Measurements from ENCODE around the gene PBRM1. TPM values are rescaled to one million over a fixed set of nuclear protein-coding genes. Genes with fewer than 3 reads are reported as not detected.
A peak's percentile ranks its signal among the peaks of the same experiment; 100 is the strongest.

PBRM1 gene
- total and polyA plus RNA-seq, 2 of the 13 experiments (the other 11 are each of a cell fraction or from before 2014, with no cell fraction given) = 10.9 to 33.2 TPM

DNA sequence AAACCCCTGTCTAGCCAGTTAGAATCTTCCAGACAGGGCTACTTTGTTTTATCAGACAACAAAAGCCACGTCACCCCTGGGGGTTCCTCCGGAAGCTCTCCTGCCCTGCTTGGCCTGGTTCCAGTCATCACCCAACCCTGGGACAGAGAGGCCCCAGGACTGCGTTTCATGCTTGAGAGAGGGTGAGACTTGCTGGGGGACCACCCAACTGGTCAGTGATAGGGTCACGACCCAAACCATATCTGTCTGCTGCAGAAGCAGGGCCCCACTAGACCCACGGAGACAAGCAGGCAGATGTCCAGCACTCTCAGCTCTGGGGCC, 153.2 kb downstream of the PBRM1 start (continued):
- TF ChIP-seq, protein P1, sequence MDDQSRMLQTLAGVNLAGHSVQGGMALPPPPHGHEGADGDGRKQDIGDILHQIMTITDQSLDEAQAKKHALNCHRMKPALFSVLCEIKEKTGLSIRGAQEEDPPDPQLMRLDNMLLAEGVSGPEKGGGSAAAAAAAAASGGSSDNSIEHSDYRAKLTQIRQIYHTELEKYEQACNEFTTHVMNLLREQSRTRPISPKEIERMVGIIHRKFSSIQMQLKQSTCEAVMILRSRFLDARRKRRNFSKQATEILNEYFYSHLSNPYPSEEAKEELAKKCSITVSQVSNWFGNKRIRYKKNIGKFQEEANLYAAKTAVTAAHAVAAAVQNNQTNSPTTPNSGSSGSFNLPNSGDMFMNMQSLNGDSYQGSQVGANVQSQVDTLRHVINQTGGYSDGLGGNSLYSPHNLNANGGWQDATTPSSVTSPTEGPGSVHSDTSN (CRISPR knock-in tag; IDR thresholded peaks at IDR 0.05; ENCODE audit: borderline replicate concordance) = no peak
- no peak; the same call in 1 of the 2 replicates for TF ChIP-seq ZNF598 (CRISPR knock-in tag; IDR thresholded peaks at IDR 0.05; ENCODE audit: borderline replicate concordance)
- TF ChIP-seq ATF7 (IDR thresholded peaks at IDR 0.05) = no peak
- no peak for TF ChIP-seq ATF7 (CRISPR knock-in tag; IDR thresholded peaks at IDR 0.05)
- TF ChIP-seq ZFY (CRISPR knock-in tag; IDR thresholded peaks at IDR 0.05) = peak; percentile 7; the same call in 1 of the 2 replicates
- TF ChIP-seq, protein P2, sequence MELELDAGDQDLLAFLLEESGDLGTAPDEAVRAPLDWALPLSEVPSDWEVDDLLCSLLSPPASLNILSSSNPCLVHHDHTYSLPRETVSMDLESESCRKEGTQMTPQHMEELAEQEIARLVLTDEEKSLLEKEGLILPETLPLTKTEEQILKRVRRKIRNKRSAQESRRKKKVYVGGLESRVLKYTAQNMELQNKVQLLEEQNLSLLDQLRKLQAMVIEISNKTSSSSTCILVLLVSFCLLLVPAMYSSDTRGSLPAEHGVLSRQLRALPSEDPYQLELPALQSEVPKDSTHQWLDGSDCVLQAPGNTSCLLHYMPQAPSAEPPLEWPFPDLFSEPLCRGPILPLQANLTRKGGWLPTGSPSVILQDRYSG (CRISPR knock-in tag; IDR thresholded peaks at IDR 0.05) = no peak
- no peak for TF ChIP-seq SNAI1 (CRISPR knock-in tag; IDR thresholded peaks at IDR 0.05; ENCODE audit: borderline replicate concordance)
- TF ChIP-seq ZC3H4 (CRISPR knock-in tag; IDR thresholded peaks at IDR 0.05; ENCODE audit: borderline replicate concordance) = 0 out of 2 replicates have a peak, but pooled peaks have one; percentile 45
- TF ChIP-seq, protein P3, sequence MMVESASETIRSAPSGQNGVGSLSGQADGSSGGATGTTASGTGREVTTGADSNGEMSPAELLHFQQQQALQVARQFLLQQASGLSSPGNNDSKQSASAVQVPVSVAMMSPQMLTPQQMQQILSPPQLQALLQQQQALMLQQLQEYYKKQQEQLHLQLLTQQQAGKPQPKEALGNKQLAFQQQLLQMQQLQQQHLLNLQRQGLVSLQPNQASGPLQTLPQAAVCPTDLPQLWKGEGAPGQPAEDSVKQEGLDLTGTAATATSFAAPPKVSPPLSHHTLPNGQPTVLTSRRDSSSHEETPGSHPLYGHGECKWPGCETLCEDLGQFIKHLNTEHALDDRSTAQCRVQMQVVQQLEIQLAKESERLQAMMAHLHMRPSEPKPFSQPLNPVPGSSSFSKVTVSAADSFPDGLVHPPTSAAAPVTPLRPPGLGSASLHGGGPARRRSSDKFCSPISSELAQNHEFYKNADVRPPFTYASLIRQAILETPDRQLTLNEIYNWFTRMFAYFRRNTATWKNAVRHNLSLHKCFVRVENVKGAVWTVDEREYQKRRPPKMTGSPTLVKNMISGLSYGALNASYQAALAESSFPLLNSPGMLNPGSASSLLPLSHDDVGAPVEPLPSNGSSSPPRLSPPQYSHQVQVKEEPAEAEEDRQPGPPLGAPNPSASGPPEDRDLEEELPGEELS (CRISPR knock-in tag; IDR thresholded peaks at IDR 0.05) = no peak
- peak; percentile 28; the same call in 1 of the 2 replicates for TF ChIP-seq PHF21A (CRISPR knock-in tag; IDR thresholded peaks at IDR 0.05)
- TF ChIP-seq RXRB (CRISPR knock-in tag; IDR thresholded peaks at IDR 0.05; ENCODE audit: borderline replicate concordance) = peak; percentile 51; the same call in 1 of the 2 replicates
- no peak for TF ChIP-seq SIX1 (CRISPR knock-in tag; IDR thresholded peaks at IDR 0.05; ENCODE audit: borderline replicate concordance)
- no peak for TF ChIP-seq ATRX (CRISPR knock-in tag; IDR thresholded peaks at IDR 0.05; ENCODE audit: borderline replicate concordance)
- peak; percentile 90; the same call in 1 of the 2 replicates for TF ChIP-seq ETV5 (CRISPR knock-in tag; IDR thresholded peaks at IDR 0.05; ENCODE audit: borderline replicate concordance)
- TF ChIP-seq GABPB1 (CRISPR knock-in tag; IDR thresholded peaks at IDR 0.05) = peak; percentile 49; the same call in 1 of the 2 replicates
- no peak for TF ChIP-seq ZNF253 (CRISPR knock-in tag; IDR thresholded peaks at IDR 0.05; ENCODE audit: borderline replicate concordance)
- no peak for TF ChIP-seq FLYWCH1 (CRISPR knock-in tag; IDR thresholded peaks at IDR 0.05)
- 0 out of 2 replicates have a peak, but pooled peaks have one; percentile 21 for TF ChIP-seq ZNF205 (CRISPR knock-in tag; IDR thresholded peaks at IDR 0.05)
- TF ChIP-seq ATF1 (CRISPR knock-in tag; IDR thresholded peaks at IDR 0.05) = no peak
- no peak for TF ChIP-seq ZMYM4 (CRISPR knock-in tag; IDR thresholded peaks at IDR 0.05)
- TF ChIP-seq ZSCAN31 (CRISPR knock-in tag; IDR thresholded peaks at IDR 0.05; ENCODE audit: low read depth) = no peak
- TF ChIP-seq POLR2G (IDR thresholded peaks at IDR 0.05; ENCODE audit: low read depth, low read length) = peak; percentile 46; the same call in 1 of the 2 replicates
- peak; percentile 16; the same call in 1 of the 2 replicates for TF ChIP-seq FOXK1 (CRISPR knock-in tag; IDR thresholded peaks at IDR 0.05; ENCODE audit: borderline replicate concordance, low read depth)
- TF ChIP-seq PHF20 (CRISPR knock-in tag; IDR thresholded peaks at IDR 0.05) = peak; percentile 32; the same call in 1 of the 2 replicates
- no peak for TF ChIP-seq ZNF282 (IDR thresholded peaks at IDR 0.05; ENCODE audit: partially characterized antibody)
- TF ChIP-seq NRL (CRISPR knock-in tag; IDR thresholded peaks at IDR 0.05; ENCODE audit: borderline replicate concordance) = peak; percentile 4; the same call in 1 of the 2 replicates
- TF ChIP-seq HIVEP1 (CRISPR knock-in tag; IDR thresholded peaks at IDR 0.05) = 0 out of 2 replicates have a peak, but pooled peaks have one; percentile 6
- no peak for TF ChIP-seq ZBTB1 (CRISPR knock-in tag; IDR thresholded peaks at IDR 0.05; ENCODE audit: borderline replicate concordance)
- no peak for TF ChIP-seq ZNF703 (CRISPR knock-in tag; IDR thresholded peaks at IDR 0.05; ENCODE audit: borderline replicate concordance)
